Activated CD8-positive, alpha-beta memory T cell treated with anti-CD3 and anti-CD28 coated beads, Interleukin-2, amount 50 U/mL, for 1 hour (primary cell): Measurements from ENCODE around the gene BMERB1.
"Not testable (repeated sequence)": the region's sequence is repeated elsewhere in the genome, so short reads cannot be mapped to it uniquely, and the experiment has no call there.

Experiments
- DNase-seq: peaks from one replicate; pipeline ENCODE4 v3.0.0-alpha.2; 2020; ENCODE audit errors: extremely low read depth

BMERB1 gene

DNA sequence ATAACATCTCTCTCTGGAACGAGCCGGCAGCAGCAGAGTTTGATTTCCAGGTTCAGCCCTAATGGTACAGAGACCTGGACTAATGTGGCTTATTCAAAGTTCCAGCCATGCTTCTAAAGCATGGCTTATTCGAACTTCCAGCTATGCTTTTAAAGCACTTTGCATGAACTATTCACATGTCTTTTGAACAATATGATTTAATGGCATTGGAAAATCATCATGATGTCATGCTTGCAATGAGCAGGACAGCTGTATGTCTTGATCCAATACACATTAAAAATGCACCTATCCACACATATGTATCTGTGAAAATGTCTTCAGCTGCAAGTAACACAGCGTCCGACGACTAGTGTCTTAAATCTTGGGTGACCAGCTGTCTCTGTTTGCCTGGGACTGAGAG, 122.9 kb downstream of the BMERB1 start:
- DNase-seq: no peak

DNA sequence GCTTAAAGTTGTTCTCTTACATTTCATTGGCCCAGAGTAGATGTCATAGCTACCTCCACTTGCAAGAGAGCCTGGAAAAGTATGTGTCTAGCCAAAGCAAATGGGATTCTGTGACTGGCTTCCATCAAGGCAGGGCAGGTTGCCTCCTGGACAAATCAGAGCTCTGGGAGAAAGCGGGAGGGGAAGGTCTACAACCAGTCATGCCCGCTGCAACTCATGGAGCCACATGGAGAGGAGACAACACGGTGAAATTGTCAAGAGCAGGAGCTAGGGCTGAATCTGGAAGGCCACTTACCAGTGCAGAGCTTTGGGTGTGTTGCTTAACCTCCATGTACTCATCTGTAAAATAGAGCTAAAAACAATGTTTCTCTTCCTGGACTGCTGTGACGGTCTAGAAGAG, 124.8 kb downstream of the BMERB1 start:
- no peak for DNase-seq

DNA sequence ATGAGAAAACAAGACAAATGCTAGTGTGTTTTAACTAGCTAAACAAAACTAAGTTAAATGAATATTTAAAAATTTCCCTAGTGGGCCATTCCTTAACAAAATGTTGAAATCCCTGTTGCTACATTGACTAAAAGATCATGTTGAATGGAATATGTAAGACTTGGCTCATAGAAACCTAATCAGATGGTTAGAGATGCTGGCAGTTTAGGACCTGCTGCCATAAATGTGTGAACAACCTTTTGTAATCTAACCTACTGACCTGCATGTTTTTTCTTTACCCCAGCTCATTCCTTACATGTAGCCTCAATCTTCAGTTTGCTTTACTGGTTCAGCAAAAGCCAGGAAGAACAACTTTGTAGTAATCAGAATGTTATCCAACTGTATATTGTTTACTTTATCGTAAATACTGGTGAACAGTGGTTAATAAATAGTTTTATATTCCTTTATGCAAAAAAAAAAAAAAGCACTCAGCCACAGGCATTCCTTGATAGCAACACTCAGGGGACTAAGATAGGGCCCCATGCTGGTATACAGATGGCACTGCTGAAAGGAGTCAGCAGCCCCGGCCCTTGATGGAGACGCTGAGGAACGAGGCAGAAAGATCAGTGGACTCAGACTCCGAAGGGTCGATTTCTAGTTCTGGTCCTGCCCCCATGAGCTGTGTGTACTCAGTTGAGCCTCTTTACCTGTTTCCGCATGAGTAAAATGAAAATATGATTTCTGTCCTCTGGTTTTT, 130.4 kb downstream of the BMERB1 start:
- no peak for DNase-seq

DNA sequence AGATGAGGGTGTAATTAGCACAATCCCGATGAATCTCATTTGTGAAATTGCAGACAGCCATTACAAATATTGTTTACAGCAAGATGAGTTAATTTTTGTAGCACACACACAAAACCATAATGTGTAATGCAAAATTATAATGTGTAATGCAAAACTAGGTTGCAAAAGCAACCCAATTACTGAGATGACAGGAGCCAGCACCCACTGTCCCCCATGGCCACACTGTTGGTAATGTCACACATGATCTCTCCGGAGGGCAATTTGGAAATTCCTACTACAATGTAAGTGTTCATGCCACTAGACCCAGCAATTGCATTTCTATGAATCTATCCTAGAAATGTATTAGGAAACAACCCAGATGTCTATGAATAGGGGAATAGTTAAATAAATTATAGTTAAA, 131.7 kb downstream of the BMERB1 start:
- DNase-seq: no peak

DNA sequence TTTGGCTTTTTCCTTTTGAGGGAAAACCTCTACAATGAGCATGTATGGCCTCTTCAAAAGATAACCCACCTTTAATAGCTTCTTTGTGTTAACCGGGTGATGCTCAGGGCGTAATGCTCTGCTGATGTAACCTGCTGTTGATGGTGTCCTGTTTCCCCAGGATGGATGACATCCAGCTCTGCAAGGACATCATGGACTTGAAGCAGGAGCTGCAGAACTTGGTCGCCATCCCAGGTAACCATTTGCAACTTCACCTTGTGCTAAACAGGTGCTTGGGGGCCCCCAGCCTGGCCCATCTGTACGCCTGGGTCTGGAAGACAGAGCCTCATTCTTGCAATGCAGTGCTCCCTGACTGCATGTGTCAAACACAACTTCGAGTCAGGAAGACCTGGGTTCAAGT, 133.4 kb downstream of the BMERB1 start:
- no peak for DNase-seq

DNA sequence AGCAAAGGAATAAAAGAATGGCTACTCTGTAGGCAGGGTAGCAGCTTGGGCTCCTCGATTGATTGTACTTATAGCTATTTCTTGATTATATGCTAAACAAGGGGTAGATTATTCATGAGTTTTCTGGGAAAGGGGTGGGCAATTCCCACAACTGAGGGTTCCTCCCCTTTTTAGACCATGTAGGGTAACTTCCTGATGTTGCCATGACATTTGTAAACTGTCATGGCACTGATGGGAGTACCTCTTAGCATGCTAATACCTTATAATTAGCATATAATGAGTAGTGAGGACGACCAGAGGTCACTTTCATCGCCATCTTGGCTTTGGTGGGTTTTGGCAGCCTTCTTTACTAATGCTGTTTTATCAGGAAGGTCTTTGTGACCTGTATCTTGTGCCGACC, 136.3 kb downstream of the BMERB1 start:
- DNase-seq: not testable (repeated sequence)

DNA sequence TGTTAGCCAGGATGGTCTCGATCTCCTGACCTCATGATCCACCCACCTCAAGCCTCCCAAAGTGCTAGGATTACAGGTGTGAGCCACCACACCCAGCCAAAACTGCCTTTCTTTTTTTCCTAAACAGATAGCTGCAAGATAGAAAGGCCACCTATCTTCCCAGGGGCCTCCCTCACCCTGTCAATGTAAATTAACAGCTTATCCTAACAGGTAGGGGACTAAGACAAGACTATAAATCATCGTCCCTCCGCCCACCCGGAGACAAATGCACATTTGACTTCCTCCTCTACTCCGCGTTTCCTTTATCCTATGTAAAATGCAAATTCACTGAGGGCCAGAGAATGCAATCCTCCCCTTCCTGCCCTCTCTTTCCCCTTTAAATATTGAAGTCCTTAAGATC, 137.2 kb downstream of the BMERB1 start:
- no peak for DNase-seq

DNA sequence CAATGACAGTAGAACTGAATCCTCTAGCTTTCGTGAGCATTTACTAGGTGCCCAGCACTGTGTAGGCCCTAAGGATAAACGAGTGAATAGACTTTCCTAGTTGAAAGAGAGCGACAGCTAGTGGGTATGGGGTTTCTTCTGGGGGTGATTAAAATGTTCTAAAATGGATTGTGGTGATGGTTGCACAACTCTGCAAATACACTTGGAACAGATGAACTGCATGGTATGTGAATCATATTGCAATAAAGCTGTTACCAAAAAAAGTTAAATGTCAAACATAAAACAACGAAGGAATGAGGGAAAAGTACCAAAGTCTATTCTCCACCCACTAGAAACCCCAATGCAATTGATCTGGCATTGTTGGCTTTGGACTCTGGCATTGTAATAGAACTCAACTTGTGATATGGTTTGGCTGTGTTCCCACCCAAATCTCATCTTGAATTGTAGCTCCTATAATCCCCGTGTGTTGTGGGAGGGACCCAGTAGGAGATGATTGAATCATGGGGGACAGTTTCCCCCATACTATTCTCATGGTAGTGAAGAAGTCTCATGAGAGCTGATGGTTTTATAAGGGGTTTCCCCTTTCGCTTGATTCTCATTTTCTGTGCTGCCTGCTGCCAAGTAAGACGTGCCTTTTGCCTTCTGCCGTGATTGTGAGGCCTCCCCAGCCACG, 138.1 kb downstream of the BMERB1 start:
- DNase-seq: no peak

DNA sequence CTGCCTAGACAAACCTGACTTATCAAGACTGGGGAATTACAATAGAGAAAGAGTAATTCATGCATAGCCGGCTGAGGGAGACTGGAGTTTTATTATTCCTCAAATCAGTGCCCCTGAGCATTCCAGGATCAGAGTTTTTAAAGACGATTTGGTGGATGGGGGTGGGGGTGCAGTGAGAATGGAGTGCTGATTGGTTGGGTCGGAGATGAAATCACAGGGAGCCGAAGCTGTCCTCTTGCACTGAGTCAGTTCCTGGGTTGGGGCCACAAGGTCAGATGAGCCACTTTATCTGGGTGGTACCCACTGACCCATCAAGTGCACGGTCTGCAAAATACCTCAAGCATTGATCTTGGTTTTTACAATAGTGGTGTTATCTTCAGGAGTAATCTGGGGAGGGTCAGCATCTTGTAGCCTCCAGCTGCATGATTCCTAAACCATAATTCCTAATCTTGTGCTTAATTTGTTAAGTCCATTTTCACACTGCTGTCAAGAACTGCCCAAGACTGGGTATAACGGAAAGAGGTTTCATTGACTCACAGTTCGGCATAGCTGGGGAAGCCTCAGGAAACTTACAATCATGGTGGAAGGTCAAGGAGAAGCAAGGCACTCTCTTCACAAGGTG, 139.0 kb downstream of the BMERB1 start:
- no peak for DNase-seq

DNA sequence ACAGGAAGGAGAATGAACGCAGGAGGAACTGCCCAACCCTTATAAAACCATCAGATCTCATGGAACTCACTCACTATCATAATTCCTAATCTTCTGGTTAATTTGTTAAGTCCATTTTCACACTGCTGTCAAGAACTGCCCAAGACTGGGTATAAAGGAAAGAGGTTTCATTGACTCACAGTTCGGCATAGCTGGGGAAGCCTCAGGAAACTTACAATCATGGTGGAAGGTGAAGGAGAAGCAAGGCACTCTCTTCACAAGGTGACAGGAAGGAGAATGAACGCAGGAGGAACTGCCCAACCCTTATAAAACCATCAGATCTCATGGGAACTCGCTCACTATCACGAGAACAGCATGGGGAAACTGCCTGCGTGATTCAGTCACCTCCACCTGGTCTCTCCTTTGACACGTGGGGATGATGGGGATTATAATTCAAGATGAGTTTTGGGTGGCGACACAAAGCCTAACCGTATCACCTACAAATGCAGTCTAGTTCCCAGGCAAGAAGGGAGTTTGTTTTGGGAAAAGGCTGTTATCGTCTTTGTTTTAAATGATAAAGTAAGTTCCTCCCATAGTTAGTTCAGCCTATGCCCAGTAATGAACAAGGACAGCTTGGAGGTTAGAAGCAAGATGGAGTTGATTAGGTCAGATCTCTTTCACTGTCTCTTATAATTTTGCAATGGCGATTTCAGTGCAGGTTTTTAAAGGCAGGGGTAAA, 139.7 kb downstream of the BMERB1 start:
- not testable (repeated sequence) for DNase-seq

DNA sequence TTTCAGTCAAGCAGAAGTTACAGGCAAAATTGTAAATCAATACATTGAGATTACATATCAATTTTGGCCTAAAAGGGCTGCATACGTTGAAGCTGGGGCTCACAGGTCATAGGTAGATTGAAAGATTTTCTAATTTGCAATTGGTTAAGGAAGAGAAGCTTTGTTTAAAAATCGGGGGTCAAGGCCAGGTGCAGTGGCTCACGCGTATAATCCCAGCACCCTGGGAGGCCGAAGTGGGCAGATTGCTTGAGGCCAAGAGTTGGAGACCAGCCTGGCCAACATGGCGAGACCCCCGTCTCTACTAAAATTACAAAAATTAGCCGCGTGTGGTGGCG, 140.2 kb downstream of the BMERB1 start:
- DNase-seq: no peak

DNA sequence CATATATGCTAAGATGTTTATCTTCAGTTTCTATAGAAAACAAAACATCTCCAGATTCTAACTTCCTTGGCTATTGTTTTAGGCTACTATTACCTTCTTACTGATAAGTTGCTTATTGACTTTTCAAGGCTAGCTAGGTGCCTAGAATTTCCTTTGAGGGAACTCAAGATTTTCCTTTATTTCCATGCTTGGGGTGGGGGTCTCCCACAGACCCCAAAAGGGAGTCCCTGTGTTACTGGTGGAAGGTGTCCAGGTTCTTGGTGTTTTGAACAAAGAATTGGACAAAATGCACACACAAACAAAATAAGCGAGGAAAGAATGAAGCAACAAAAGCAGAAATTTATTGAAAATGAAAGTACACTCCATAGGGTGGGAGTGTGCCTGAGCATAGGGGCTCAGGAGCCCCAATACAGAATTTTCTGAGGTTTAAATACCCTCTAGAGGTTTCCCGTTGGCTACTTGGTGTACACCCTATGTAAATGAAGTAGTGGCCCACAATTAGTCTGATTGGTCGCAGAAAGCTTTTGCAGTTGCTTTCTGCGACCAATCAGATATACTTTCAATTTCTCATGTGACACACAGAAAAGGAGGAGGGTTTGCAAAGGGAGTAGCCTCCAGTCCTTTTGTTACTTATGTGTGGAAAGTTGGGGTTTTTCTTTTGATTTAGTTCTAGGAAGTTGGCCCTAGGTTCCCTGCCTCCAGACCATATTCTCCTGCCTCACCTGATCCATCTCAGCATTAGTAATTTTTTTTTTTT, 141.1 kb downstream of the BMERB1 start:
- DNase-seq: no peak

DNA sequence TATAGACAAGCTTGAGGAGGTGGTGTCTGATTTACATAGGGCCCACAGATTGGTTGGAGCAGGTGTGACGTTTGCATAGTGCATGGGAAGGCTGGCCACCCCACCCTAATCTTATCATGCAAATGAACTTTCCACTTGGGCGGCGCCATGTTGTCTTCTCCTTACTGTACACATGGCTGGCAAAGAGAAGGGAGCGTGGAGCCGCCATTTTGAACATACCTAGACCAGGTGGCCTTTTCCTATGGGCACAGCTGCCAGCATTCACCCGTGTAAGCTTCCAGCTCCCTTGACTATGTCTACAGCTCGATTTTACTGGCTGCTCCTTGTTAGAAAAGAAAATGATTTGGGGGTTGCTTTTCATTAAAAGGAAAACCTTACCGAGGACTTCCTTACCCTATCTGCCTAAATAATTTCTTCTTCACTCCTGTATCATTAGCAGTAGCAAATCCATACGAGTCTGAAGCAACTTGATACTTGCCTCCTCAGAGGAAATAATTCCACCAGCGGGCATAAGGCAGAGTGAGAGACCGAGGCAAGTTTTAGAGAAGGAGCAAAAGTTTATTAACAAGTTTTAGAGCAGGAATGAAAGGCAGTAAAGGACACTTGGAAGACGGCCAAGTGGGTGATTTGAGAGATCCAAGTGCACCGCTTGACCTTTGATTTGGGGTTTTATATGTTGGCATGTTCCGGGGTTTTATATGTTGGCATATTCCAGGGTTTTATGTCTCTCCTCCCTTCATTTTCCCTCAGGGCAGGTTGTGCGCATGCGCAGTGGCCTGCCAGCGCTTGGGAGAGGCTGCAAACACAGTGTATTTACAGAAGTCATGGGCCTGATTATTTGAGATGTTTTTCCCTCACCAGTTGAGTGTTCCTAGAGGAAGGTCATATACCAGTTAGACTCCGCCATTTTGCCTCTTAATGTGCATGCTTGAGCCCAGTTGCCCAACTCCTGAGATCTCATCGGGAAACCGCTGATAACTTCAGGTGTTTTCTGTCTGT, 142.9 kb downstream of the BMERB1 start:
- no peak for DNase-seq

DNA sequence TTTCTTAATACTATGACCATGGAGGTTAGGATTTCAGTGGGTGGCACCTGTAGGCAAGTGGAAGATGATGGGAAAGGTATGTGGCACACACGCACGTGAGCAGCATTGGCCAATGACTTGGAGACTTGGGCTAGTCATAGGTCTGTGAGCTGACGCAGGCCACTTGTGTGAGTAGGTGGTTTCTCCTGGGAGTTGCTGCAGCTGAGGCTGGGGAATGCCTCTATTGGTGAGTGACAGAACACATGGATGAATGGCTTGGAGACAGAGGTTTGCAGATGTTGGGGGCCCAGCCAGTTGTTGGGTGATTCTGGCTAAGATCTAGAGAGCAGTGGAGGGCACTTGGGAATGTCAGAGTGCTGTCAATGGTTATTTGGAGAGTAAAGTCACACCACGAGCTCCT, 144.4 kb downstream of the BMERB1 start:
- no peak for DNase-seq

DNA sequence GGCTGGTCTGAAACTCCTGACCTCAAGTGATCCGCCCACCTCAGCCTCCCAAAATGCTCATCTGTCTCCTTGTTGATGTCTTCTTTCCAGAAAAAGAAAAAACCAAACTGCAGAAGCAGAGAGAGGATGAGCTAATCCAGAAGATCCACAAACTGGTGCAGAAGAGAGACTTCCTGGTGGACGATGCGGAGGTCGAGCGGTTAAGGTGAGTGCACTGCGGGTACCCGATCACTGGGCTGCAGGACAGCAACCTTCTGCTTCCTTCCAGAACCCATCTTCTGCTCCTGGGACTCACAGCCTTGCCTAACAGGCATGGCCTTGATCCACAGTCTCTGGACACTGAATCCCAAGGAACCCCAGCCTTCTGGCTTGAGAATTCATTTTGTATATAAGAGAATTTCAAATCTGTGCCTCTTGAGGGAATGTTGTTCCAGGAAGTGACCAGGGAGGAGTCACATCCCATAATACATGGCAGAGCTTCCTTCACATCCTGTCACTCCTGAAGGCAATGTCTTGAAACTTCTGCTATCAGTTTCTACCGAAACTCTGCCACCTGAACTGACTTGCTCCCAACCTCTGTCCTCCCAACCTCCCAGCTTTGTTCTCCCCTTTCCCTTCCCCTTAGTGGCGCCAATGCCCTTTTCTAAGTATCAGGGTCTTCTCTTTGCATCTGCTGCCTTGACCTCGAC, 146.9 kb downstream of the BMERB1 start:
- DNase-seq: no peak

DNA sequence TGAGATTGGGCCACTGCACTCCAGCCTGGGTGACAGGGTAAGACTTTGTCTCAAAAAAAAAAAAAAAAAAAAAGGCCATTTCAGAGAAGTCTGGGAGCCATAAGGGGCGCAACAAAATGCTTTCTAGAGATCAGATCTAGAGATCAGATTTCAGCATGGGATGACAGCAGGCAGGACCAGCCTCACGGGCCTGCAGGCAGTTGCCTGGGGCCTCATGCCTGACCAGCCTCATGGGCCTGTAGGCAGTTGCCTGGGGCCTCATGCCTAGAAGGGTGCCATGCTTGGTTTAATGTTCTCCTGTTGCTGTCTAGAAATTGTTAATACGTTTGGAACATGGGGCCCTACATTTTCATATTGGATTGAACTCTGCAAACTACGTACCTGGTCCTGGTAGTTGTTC, 149.1 kb downstream of the BMERB1 start:
- DNase-seq: no peak

DNA sequence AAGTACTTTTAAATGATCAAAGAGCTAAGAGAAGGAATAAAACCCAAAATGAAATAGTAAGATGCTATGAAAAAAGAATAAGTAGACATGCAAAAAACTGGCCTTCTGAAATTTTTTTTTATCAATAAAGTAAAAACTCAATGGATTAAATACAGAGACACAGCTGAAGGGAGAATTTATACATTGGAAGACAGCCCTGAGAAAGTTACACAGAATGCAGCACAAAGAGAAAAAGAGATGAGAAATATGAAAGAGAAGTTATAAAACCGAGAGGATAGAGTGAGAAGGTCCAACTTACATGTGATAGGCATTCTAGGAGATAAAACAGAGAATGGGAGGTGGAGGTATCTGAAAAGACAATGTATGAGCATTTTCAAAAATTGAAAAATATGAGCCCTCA, 151.6 kb downstream of the BMERB1 start:
- no peak for DNase-seq

DNA sequence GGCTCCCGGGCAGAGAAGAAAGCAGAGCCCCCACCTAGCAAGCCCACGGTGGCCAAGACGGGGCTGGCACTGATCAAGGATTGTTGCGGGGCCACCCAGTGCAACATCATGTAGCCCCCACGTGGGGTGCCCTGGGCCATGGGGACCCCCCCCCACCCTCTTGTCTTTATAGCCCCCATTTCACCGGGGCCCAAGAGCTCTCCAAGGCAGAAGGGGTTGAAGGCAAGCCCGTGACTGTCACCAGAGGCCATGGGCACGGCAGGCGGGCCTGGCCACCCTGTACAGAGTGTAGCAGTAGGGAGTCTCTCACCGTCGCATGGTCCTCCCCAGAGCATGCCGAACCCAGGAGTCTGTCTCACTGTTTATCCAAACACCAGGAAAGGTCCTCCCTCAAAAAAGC, 152.3 kb downstream of the BMERB1 start:
- no peak for DNase-seq

DNA sequence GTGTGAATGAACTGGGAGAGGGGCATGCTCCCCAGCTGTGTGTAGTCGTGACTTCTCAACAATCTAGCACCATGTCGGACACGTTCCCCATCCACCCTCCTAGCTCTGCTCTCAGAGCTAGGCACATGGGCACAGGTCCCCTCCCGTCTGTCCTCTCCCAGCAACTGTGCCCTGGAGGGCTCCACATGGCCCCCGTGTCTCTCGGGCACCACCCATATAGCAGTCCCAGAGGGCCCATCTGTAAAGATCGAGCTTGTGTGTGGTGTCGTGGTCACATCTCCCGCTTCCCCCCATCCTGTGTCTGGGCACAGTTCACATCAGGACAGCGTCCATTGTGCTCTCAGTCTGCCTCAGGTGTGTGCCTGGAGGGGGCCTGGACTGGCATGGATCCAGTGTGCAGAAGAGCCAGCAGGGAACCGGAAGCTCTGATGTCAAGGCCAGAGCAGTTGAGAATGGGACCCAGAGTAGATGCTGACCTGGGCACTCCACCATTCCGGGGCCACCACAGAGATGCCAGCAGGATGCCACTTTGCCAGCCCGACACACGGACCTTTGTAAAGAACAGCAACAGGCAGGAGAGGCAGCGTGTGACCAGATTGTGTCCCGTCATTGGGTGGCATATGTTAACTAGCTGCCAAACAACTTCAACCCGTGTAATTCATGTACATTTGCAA, 152.9 kb downstream of the BMERB1 start:
- no peak for DNase-seq

DNA sequence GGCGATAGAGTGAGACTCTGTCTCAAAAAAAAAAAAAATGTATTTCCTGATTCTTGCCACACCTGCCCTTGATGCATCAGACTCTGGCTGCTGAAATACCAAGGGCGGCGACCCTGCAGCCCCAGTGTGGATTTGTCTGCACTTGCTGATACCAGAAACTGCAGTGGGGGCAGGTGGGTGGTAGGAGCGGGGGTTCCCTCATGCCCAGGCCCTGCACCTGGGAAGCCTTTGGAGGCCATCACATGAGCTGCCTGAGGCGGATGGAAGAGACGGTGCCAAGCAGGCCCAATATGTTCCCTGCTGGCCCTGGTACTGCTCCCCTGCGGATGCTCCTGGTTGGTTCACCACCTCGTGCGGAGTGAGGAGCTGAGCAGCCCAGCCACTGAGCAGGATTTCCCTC, 157.9 kb downstream of the BMERB1 start:
- no peak for DNase-seq
